Duodenal mucosa (tissue), 2 donors: ENCODE measurements around the gene MAST4.

Source experiments
- H3K27ac ChIP-seq: one replicate; pipeline ENCODE4 v1.7.0; 2013; ENCODE audit warnings: low read depth, low read length
- H3K27me3 ChIP-seq, 2 donors: one replicate each; pipeline ENCODE4 v1.7.0; 2013; ENCODE audit warnings: low read length in 2 of 2, control low read depth in 1 of 2; ENCODE audit not compliant: insufficient read depth in 2 of 2, control insufficient read depth in 1 of 2
- H3K36me3 ChIP-seq, 2 donors: one replicate each; pipeline ENCODE4 v1.7.0; 2013; ENCODE audit warnings: low read length in 2 of 2, control low read depth in 1 of 2; ENCODE audit not compliant: insufficient read depth in 2 of 2, control insufficient read depth in 1 of 2
- H3K4me1 ChIP-seq, 2 donors: one replicate each; pipeline ENCODE4 v1.7.0; 2013; ENCODE audit warnings: low read length in 2 of 2, control low read depth in 1 of 2; ENCODE audit not compliant: insufficient read depth in 2 of 2, control insufficient read depth in 1 of 2
- H3K4me3 ChIP-seq, 2 donors: one replicate each; pipeline ENCODE4 v1.7.0; 2013; ENCODE audit warnings: low read length in 2 of 2, low read depth in 1 of 2
- H3K9ac ChIP-seq, 2 donors: one replicate each; pipeline ENCODE4 v1.7.0; 2013; ENCODE audit warnings: low read length in 2 of 2, low read depth in 1 of 2
- H3K9me3 ChIP-seq, 2 donors: one replicate each; pipeline ENCODE4 v1.7.0; 2013; ENCODE audit warnings: low read length in 2 of 2, control low read depth in 1 of 2; ENCODE audit not compliant: control insufficient read depth in 1 of 2

Gene MAST4

GRCh38 chr5:67012171-67012570 is 416.0 kb downstream of the MAST4 start:
- H3K9me3 ChIP-seq: no peaks in the 10 kb centered on the region
- H3K4me1 ChIP-seq: peaks cover 14 to 37% of the 10 kb centered on the region in 2 donors
- H3K36me3 ChIP-seq: no peaks in the 10 kb centered on the region
- no peak overlapping the region for H3K4me3 ChIP-seq
- no peak overlapping the region for H3K9ac ChIP-seq
- H3K27ac ChIP-seq: no peak overlapping the region
- no peaks in the 10 kb centered on the region for H3K27me3 ChIP-seq

GRCh38 chr5:67013719-67014118 is 417.5 kb downstream of the MAST4 start:
- Histone ChIP-seq H3K27ac (no peak overlapping the region), H3K36me3 (no peaks in the 10 kb centered on the region), H3K27me3 (no peaks in the 10 kb centered on the region), H3K4me1 (peaks cover 14 to 32% of the 10 kb centered on the region in 2 donors), H3K9me3 (no peaks in the 10 kb centered on the region), H3K4me3 (no peak overlapping the region), H3K9ac (no peak overlapping the region)

- no peak overlapping the region for H3K27ac ChIP-seq
- no peaks in the 10 kb centered on the region for H3K36me3 ChIP-seq
- no peaks in the 10 kb centered on the region for H3K27me3 ChIP-seq
- H3K4me1 ChIP-seq: peaks cover 14 to 32% of the 10 kb centered on the region in 2 donors
- no peak overlapping the region for H3K4me3 ChIP-seq
- no peaks in the 10 kb centered on the region for H3K9me3 ChIP-seq
- H3K9ac ChIP-seq: no peak overlapping the region
Observed at GRCh38 chr5:67014191-67014590, 418.0 kb downstream of the MAST4 start.

- H3K9ac ChIP-seq: peak overlapping the region in 1 of 2 donors; percentile 8
- no peaks in the 10 kb centered on the region for H3K27me3 ChIP-seq
- peak overlapping the region; percentile 46 to 48 for H3K4me3 ChIP-seq
- H3K36me3 ChIP-seq: no peaks in the 10 kb centered on the region
- H3K4me1 ChIP-seq: peaks cover 14 to 32% of the 10 kb centered on the region in 2 donors
- no peaks in the 10 kb centered on the region for H3K9me3 ChIP-seq
- no peak overlapping the region for H3K27ac ChIP-seq
Observed at GRCh38 chr5:67014957-67015400, 418.8 kb downstream of the MAST4 start.

GRCh38 chr5:67015541-67016191 is 419.5 kb downstream of the MAST4 start:
- peak overlapping the region; percentile 22 for H3K27ac ChIP-seq
- peaks cover 14 to 32% of the 10 kb centered on the region in 2 donors for H3K4me1 ChIP-seq
- no peaks in the 10 kb centered on the region for H3K9me3 ChIP-seq
- H3K4me3 ChIP-seq: peak overlapping the region; percentile 46 to 48
- no peaks in the 10 kb centered on the region for H3K36me3 ChIP-seq
- H3K9ac ChIP-seq: peak overlapping the region; percentile 8 to 21
- H3K27me3 ChIP-seq: no peaks in the 10 kb centered on the region

- H3K9ac ChIP-seq: no peak overlapping the region
- H3K4me3 ChIP-seq: no peak overlapping the region
- H3K27me3 ChIP-seq: no peaks in the 10 kb centered on the region
- H3K9me3 ChIP-seq: no peaks in the 10 kb centered on the region
- H3K4me1 ChIP-seq: peaks cover 14 to 15% of the 10 kb centered on the region in 2 donors
- H3K27ac ChIP-seq: no peak overlapping the region
- H3K36me3 ChIP-seq: no peaks in the 10 kb centered on the region
Observed at GRCh38 chr5:67019065-67019845, 423.1 kb downstream of the MAST4 start.

- Histone ChIP-seq H3K36me3 (no peaks in the 10 kb centered on the region), H3K27ac (no peak overlapping the region), H3K27me3 (no peaks in the 10 kb centered on the region), H3K9ac (no peak overlapping the region), H3K4me3 (no peak overlapping the region), H3K9me3 (no peaks in the 10 kb centered on the region), H3K4me1 (peaks cover 8 to 9% of the 10 kb centered on the region in 2 donors)
Observed at GRCh38 chr5:67020096-67020615, 424.0 kb downstream of the MAST4 start.

- no peak overlapping the region for H3K4me3 ChIP-seq
Observed at GRCh38 chr5:67021031-67021430, 424.8 kb downstream of the MAST4 start.

GRCh38 chr5:67021521-67021920 is 425.3 kb downstream of the MAST4 start:
- Histone ChIP-seq H3K27ac (no peak overlapping the region), H3K4me1 (no peaks in the 10 kb centered on the region), H3K4me3 (no peak overlapping the region), H3K9me3 (no peaks in the 10 kb centered on the region), H3K36me3 (no peaks in the 10 kb centered on the region), H3K27me3 (no peaks in the 10 kb centered on the region), H3K9ac (no peak overlapping the region)

More at GRCh38 chr5:67021031-67021430, 424.8 kb downstream of the MAST4 start:
- Histone ChIP-seq H3K36me3 (no peaks in the 10 kb centered on the region), H3K9me3 (no peaks in the 10 kb centered on the region), H3K27me3 (no peaks in the 10 kb centered on the region), H3K27ac (no peak overlapping the region), H3K9ac (no peak overlapping the region), H3K4me1 (peaks cover 0 to under 1% of the 10 kb centered on the region in 2 donors)

GRCh38 chr5:67021962-67022361 is 425.8 kb downstream of the MAST4 start:
- H3K9me3 ChIP-seq: no peaks in the 10 kb centered on the region
- no peaks in the 10 kb centered on the region for H3K4me1 ChIP-seq
- no peak overlapping the region for H3K9ac ChIP-seq
- no peaks in the 10 kb centered on the region for H3K36me3 ChIP-seq
- no peak overlapping the region for H3K4me3 ChIP-seq
- no peak overlapping the region for H3K27ac ChIP-seq
- no peaks in the 10 kb centered on the region for H3K27me3 ChIP-seq
